Stimulated activated naive B cell treated with anti-CD40 and anti-IgM and Interleukin-4, amounts not matched to agents 10 μg/mL and 1 μg/mL and 100 μg/mL, for 72 hours (primary cell): ENCODE data around the gene RNF26.
"Not testable (repeated sequence)": the region's sequence is repeated elsewhere in the genome, so short reads cannot be mapped to it uniquely, and the experiment has no call there.

Source experiments
- ATAC-seq, 2 donors: fragments of 150-1000 bp; cut with Tn5 transposase; replicated peaks; 2 replicates each; pipeline ENCODE4 v1.10.0; 2021; ENCODE audit warnings: moderate library complexity in 1 of 2
- DNase-seq: peaks from one replicate; pipeline ENCODE4 v3.0.0; 2021
- H3K27ac Mint-ChIP-seq: one replicate; pipeline ENCODE4 v1.8.0; 2022; ENCODE audit warnings: mild to moderate bottlenecking, mixed read lengths
- H3K27me3 Mint-ChIP-seq, 2 donors: one replicate each; pipeline ENCODE4 v1.8.0; 2022; ENCODE audit warnings: mixed read lengths in 2 of 2
- H3K36me3 Mint-ChIP-seq, 2 donors: one replicate each; pipeline ENCODE4 v1.8.0; 2022; ENCODE audit warnings: mixed read lengths in 2 of 2, mild to moderate bottlenecking in 1 of 2
- H3K4me1 Mint-ChIP-seq, 2 donors: one replicate each; pipeline ENCODE4 v1.8.0; 2022; ENCODE audit warnings: mixed read lengths in 2 of 2, mild to moderate bottlenecking in 1 of 2
- H3K4me3 Mint-ChIP-seq, 2 donors: one replicate each; pipeline ENCODE4 v1.8.0; 2022; ENCODE audit warnings: mild to moderate bottlenecking in 2 of 2, mixed read lengths in 2 of 2, moderate library complexity in 1 of 2
- H3K9me3 Mint-ChIP-seq, 2 donors: one replicate each; pipeline ENCODE4 v1.8.0; 2022; ENCODE audit warnings: mixed read lengths in 2 of 2, mild to moderate bottlenecking in 1 of 2

The RNF26 gene

DNA sequence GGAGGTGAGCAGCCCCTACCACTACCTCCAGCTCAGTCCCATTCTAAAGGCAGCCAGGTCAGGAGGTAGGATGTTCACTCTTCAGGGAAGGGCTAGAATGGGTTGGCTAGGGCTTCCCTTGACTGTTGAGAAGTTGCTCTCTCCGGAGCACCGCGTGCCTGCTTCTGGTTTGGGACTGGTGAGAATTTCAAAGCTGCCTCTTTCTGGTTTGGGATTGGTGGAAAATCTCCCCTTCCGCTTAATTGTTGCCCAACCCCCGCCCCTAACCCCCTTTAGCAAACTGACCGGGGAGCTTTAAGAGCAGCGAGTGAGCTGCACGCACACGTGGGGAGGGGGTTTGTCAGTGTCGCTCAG lies 46.5 kb downstream of the RNF26 start:
- H3K4me3 Mint-ChIP-seq: no peak overlapping the region
- DNase-seq (no peak), ATAC-seq (no peak)
- no peaks in the 10 kb centered on the region for H3K36me3 Mint-ChIP-seq
- peaks cover 0 to 8% of the 10 kb centered on the region in 2 donors for H3K4me1 Mint-ChIP-seq
- no peak overlapping the region for H3K27ac Mint-ChIP-seq
- H3K9me3 Mint-ChIP-seq: no peaks in the 10 kb centered on the region
- peaks cover 0 to 6% of the 10 kb centered on the region in 2 donors for H3K27me3 Mint-ChIP-seq

DNA sequence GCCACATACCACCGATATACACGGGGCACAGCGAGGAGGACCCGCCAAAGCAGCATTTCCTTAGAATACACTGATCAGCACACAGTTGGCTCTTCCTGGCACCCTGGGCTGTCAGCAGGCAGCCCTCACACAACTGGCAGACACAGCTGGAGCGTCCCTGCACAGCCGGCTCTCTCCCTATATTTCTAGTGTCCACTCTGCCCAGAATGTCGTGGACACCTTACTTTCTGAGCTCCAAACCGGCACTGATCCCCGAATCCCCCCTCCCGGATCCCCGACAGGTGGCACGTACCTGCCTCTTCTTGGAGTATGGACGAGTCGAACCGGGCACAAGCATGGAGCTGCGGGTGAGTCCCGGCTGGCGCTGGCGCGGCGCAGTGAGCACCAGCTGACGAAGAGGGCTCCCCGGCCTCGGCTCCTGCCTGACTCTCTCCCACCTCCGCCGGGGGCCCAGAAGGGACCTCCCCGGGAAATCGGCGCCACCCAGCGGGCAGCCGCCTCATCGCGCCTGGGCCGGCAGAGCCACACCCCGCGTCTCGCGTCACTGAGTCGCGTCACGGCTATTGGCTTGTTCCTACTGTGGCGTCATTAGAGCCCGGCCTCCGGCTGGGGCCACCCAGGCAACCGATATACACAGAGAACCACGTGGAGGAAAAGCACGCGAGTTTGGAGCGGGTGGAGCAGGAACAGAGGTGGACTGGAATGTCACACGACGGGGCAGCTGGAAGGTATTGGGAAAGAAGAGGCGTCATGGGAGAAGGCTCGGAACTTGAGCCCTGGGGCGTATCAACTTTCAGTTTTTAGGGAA lies 47.1 kb downstream of the RNF26 start, which contains the start of gene USP2:
Gene USP2 (minus strand): TSS at position 510 of the 808 bp plus-strand sequence. CDS start 8,210 bp downstream, outside the sequence.
- Mint-ChIP-seq H3K27ac (no peak within 1 kb of the TSS), H3K4me1 (peaks cover 0 to 8% of the 10 kb centered on the region in 2 donors), H3K27me3 (peaks cover 0 to 6% of the 10 kb centered on the region in 2 donors), H3K9me3 (no peaks in the 10 kb centered on the region), H3K36me3 (no peaks in the 10 kb centered on the region), H3K4me3 (no peak within 1 kb of the TSS)
- peak; percentile 100 for ATAC-seq
- DNase-seq: peak; percentile 92

DNA sequence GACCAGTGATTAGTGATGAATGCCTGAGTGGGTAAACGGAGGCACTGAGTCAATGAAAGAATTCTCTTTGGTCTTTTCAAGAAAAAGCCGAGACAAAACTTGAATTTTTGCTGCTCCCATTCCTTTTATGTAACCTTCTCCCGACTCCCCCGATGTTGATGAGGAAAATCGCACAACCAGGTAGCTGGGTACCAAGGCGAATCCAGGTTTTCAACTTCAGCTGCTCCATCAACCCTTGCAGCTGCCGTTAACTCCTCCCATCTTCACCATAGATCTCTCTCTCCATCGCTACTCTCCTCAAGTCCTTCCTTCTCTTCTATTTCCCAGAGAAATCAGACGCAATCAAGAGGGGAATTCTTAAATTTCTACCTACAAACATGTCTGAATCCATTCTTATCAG lies 47.8 kb downstream of the RNF26 start:
- peaks cover 0 to 8% of the 10 kb centered on the region in 2 donors for H3K4me1 Mint-ChIP-seq
- no peaks in the 10 kb centered on the region for H3K9me3 Mint-ChIP-seq
- no peak for DNase-seq
- H3K36me3 Mint-ChIP-seq: no peaks in the 10 kb centered on the region
- no peak for ATAC-seq
- no peak overlapping the region for H3K4me3 Mint-ChIP-seq
- H3K27me3 Mint-ChIP-seq: peaks cover 0 to 6% of the 10 kb centered on the region in 2 donors
- no peak overlapping the region for H3K27ac Mint-ChIP-seq

DNA sequence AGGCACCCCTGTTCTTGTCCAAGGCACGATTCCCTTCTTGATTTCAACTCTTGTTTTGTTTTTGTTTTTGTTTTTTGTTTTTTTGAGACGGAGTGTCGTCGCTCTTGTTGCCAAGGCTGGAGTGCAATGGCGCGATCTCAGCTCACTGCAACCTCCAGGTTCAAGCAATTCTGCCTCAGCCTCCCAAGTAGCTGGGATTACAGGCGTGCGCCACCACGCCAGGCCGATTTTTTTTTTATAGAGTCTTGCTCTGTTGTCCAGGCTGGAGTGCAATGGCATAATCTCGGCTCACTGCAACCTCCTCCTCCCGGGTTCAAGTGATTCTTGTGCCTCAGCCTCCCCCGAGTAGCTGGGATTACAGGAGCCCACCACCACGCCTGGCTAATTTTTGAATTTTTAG lies 48.2 kb downstream of the RNF26 start:
- not testable (repeated sequence) for H3K4me3 Mint-ChIP-seq, H3K27me3 Mint-ChIP-seq, H3K27ac Mint-ChIP-seq, H3K4me1 Mint-ChIP-seq, ATAC-seq, H3K9me3 Mint-ChIP-seq, DNase-seq, H3K36me3 Mint-ChIP-seq

DNA sequence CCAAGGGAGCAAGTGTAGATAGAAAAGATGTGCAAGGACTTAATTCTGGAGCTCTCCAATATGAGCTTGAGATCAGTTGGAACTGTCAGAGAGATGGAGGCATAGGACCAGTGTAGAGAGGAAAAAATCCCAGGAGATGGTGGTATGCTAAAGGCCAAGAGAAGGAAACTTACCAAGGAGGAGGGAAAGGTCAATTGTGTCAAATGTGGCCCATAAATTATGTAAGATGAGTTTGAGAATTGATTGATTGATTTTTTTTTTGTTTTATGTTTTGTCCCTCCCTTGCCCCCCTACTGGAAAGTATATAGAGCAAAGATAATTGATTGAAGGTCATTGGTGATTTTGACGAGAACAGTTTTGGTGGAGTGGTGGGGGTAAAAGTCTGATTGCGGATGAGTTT lies 50.0 kb downstream of the RNF26 start:
- H3K9me3 Mint-ChIP-seq: no peaks in the 10 kb centered on the region
- DNase-seq (no peak), ATAC-seq (no peak)
- no peak overlapping the region for H3K4me3 Mint-ChIP-seq
- no peaks in the 10 kb centered on the region for H3K36me3 Mint-ChIP-seq
- H3K27ac Mint-ChIP-seq: no peak overlapping the region
- H3K27me3 Mint-ChIP-seq: peaks cover 0 to 6% of the 10 kb centered on the region in 2 donors
- H3K4me1 Mint-ChIP-seq: peaks cover 0 to 8% of the 10 kb centered on the region in 2 donors
